ENCODE measurements around the gene TEC.
"Not testable (repeated sequence)": the region's sequence is repeated elsewhere in the genome, so short reads cannot be mapped to it uniquely, and the experiment has no call there.

Gene TEC

DNA sequence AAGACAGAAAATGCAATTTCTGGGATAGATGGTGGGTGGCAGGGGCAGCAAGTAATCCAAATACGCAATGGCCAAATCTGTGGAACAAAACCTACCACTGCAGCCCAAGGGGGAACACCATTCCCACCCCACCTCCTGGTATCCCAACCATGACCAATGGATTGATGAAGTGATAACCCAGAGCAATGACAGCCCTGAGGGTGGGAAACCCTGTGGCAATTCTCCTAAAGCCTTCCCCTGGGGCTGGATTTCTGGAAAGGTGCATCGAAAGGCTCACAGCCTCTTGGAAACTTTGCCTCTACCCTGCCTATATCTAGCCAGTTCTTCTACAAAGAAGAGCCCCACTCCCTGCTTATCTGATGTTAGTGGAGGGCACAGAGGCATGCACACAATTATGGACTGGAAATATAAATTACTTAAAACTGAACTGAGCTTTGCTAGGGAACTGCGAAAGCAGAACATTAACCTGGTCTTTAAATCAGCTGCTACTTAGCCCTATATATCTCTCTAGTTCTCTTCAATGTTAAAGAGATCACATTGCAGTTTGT is 75.6 kb downstream of the TEC start:
- DNase-seq, result no peak

DNA sequence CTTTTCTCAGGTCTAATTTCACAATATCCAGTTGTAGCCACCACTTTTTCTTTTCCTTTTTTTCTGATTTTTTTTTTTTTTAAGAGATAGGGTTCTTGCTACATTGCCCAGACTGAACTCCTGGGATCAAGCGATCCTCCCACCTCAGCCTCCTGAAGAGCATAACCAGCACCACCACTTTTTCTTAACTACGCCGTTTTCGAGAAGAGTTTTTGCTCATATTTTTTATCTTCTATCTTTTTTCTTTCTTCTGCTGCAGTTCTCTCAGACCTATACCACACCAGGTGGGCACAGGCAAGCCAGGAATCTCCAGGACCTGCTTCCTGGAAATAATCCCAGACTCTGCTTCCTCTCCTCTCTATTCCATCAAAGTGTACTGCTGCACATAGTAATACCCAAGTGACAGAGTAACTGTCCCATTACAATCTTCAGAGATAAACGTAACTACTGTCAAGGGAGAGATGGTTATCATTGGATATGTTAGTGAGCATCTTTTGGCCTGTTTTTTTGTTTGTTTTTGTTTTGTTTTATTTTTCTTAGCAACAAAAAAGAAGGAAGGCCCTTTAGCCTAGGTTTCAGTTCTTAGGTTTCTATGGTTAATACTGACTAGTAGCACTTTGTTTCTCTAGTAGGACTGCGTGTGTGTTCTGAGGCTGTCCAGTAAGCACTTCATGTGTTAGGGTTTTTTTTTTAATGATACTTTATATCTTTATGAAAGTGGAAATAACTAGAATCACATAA is 76.4 kb downstream of the TEC start:
- no peak for DNase-seq

DNA sequence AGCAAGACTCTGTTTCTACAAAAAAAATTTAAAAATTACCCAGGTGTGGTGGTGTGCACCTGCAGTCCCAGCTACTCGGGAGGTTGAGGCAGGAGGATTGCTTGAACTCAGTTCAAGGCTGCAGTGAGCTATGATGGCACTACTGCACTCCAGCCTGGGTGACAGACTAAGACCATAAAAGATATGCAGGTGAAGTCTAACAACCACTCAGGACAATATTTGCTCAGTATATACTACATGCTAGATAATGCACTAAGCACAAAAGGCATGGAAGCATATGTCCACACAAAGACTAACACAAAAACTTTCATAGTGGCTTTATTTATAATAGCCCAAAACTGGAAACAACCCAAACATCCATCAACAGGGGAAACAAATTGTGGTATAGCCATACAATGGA is 77.9 kb downstream of the TEC start:
- no peak for DNase-seq

DNA sequence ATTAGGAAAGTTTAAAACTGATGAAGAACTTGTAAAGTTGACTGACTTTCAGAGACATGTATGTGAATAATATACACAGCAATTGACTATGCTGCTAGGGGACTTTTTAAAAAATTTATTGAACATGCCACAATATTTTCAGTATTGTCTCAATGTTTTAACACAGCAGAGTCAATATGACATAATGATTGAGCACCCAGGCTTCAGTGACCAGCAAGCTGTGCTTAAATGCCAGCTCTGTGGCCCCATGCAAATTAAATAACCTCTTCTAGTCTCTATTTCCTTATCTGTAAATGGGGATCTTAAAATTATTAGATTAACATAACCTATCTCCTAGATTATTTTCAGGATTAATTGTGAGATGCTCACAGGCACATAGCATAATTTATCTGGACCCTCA is 78.8 kb downstream of the TEC start:
- no peak for DNase-seq

DNA sequence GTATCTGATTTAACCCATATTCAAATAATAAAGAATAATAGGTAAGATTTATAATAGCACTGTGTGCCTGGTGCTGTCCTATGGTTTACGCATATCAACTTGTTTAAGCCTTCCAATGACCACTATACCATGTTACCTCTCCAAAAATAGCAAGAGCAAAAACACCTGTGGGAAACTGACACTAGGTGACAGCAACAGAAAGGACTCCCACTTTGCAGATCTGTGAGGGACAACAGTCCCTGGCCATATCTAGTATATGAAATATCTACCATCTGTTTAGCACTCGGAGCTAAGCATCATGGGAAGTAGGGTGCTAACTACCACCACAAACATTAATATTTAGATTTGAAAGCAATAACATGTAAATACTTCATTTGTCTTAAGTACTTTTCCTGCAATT is 79.9 kb downstream of the TEC start:
- no peak for DNase-seq

DNA sequence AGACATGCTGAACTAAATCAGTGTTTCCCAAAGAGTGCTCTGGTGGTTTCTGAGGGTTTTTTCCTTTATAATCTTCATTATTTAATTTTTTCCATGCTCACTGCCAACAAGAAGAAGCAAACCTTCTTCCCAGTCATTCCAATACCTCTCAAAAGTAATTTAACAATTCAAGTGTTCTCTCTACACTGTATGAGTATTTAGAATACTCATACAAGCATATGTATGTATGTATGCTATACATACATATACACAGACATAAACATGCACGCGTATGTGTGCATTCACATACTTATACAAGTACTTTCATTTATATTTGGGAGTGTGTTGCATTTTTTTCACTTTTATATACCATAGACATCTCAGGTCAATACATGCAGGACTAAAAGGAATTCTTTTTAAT is 81.2 kb downstream of the TEC start:
- DNase-seq, result no peak

DNA sequence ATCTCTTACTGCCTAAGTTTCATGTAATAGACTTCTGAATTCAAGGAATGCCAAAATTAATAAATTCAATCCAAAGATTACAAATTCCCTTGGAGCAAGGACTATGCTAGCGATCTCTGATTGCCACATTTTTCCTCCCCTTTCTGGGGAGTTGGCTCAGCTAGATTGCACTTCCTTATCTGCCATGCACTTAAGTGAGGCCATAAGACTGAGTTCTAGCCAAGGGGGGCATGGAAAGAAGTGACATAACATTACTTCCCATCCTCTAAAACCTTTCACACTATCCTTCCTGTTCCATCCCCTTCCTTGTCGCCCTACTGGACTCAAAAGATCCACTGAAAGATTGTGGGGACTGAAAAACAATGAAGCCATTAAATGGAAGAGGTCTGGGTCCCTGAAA is 81.8 kb downstream of the TEC start:
- no peak for DNase-seq

DNA sequence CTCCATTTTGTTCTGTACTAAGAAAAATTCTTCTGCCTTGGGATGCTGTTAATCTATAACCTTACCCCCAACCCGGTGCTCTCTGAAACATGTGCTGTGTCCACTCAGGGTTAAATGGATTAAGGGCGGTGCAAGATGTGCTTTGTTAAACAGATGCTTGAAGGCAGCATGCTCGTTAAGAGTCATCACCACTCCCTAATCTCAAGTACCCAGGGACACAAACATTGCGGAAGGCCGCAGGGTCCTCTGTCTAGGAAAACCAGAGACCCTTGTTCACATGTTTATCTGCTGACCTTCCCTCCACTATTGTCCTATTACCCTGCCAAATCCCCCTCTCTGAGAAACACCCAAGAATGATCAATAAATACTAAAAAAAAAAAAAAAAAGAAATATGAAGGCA is 82.6 kb downstream of the TEC start:
- DNase-seq, result not testable (repeated sequence)

DNA sequence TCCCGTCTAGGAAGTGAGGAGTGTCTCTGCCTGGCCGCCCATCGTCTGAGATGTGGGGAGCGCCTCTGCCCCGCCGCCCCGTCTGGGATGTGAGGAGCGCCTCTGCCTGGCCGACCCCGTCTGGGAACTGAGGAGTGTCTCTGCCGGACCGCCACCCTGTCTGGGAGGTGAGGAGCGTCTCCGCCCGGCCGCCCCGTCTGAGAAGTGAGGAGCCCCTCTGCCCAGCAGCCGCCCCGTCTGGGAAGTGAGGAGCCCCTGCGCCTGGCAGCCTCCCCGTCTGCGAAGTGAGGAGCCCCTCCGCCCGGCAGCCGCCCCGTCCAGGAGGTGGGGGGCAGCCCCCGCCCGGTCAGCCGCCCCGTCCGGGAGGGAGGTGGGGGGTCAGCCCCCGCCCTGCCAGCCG is 83.2 kb downstream of the TEC start:
- DNase-seq, result not testable (repeated sequence)

DNA sequence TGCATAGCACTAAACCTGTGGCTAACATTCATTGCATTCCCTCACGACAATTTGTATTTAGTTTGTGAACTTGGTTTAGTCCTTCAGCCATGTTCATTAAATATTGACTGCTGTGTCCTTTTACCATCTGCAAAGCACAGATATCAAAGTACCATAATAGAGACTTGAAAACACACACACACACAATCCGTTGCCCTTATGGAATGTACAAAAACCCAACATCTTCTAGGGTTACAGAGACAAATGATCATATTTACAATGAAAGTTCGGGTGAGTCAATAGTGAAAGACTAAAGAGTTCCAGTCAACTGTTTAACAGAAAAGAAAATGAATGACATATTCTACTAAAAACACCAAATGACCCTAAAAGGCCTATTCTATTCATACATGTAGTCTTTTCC is 84.8 kb downstream of the TEC start:
- DNase-seq, result no peak

DNA sequence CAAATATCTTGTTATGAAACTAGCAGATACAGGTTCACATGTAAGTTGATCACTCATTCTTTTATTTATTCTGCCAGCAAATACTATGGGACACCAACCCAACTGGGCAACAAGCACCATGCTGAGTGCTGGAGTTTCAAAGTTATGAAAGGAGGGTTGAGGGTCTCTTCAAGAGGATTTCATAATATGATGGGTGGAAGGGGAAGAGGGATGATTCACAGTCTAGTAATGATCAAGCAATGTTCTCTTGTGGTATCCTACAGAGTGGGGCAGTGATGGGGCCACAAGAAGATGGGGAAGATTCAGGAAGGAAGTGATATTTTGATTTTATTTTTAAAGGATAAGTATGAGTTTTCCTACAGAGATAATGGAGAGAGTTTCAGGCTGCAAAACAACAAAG is 89.4 kb downstream of the TEC start:
- no peak for DNase-seq

DNA sequence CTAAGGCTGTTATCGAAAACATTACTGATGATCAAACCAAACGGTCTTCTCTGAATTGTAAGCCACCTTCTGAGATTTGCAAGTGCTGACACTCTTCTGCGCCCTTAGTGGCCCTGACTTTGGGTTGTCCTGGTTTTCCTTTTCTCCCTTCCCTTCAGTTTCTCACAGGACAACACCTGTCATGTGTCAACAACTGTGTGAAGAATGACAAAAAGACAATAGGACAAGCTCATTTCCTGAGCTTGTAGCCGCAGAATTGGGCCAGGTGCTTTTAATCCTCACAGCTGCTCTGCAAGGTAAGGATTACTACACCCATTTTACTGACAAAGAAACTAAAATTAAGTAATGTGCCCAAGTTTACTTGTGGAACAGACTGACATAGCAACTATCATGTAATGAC is 90.7 kb downstream of the TEC start:
- DNase-seq, result no peak

DNA sequence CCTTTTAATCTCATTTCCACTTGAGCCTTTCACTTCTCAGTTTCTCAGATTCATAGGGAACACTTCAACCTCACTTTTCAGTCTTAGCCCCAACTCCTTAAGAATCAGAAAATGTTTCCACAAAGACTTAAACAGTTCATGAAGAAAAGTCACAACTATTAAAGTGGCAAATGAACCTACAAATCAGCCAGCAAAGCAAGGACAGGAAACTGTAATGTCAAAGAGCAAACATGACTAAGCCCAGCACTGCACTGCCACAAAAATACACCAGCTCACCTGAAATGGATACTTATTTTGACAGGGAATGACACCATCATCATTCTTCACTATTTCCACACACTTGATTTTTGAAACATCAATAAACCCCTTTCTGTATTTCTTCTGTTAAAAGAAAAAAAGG is 93.8 kb downstream of the TEC start:
- DNase-seq, result no peak

DNA sequence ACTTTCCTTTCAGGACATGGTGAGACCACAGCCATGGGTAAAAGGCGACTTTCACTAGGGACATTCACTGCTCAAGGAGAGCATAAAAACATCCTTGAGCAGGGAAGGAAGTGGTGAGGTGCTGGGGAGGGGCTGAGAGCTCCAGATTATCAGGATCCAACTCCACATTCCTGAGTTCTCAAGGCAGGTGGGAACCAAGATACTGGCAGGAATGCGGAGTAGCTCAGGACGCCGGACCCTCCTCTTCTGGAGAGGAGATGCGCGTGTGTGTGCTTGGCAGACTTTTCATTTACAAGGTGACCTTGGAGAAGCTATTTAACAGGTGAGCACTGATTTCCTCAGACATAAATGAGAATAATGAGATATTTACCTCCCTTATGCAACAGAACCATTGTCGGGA is 94.3 kb downstream of the TEC start:
- DNase-seq, result no peak

DNA sequence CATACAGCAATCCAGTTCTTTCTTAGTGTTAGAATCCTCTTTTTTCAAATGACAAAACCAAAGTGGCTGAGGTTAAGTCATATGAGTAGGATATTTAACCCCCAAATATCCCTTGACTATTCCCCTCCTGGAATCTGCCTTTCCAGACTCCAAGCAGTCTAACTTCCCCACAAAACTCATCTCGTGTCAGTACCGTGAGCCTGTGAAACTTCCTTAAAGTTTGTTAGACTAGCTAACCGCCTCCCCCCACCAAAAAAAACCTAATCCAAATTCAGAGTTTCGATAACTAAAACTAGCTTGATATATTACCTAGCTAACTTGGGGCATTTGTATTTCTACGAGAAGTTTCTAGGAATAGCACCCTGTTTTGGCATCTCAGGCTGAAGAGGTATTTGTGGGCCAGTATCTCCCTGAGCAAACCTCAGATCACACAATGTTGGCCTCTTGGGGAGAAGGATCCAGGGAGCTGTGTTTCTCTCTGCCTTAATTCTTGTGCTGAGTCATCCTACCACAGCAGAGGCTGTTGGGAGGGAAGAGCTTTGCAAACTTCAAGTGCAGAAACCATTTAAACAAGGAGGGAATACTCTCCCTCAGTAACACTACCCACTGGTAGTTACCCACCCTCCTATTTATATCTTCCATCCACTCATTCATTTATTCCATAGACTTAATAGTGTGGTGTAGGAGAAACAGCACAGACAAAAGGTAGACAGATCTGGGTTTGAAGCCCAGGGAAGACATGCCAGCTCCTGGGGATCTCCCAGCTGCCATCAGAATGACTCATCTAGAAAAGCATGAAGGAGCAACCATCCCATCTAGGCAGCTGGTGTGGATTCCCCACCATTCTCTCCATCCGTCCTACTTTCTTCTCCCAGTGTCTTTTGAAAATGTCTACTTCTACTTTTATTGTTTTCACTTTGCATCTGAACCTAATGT is 96.3 kb downstream of the TEC start:
- no peak for DNase-seq

DNA sequence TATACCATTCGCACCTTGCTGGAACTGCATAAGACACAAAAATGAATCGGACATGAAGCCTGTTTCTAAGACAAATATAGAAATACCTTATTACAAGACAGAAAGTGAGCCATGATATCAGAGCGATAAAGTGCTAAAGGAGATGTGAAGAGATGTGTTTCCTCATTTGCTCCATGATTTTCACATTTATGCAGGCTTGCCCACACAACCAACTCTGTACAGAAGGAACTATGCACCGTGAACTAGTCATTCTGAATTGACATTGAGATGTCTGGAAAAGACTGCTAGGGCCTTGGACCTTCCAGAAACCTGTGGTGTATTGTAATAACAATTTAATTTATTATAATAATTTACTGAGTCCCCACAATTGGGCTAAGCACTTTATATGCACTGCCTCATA is 97.0 kb downstream of the TEC start:
- DNase-seq, result no peak

DNA sequence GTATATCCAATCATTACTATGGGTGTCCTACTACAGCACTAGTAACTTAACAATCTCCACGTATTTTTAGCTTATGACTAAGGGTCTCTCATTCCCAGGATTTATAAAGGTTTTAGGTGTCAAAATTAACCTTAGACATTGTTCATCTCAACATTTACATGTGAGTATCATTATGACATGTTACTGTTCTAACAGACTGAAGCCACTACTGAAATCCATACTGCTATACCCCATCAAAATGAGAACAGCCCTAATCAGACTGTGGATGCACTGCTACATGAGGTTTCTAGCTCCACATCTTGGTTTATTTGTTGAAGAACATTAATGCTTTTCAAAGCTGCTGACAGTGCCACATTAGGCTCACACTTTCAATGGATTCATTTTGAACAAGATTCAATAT is 100.0 kb downstream of the TEC start:
- DNase-seq, result no peak

DNA sequence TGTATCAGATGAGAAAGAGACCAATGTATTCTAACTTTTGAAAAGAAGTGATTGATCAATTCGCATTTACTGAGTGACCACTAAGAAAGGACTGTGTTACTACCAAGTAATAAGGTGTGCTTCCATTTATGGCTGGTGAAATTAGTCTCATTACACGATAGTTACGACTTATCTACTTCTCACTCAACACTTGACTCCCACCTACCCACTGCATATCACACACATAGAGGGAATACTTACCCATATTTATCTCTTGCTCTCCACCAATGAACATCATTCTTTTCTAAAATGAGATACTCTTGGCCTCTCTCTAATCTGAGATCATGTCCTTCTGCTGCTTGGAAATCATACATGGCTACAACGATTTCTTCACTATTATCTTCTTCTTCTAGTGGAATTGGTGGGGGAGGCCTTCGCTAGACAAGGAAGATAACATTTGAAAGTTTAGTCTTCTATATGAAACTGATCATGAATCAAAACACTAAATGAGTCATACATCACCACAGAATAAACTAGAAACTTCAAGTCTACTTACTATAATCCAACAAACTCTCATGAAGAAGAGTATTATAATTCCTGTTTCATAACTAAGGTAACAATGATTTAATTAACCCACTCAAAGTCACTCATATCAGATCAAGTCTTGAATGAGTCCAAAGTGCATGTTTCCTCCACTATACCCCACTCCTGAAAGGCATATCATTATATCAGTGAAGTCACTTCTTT is 101.9 kb downstream of the TEC start:
- DNase-seq, result no peak

DNA sequence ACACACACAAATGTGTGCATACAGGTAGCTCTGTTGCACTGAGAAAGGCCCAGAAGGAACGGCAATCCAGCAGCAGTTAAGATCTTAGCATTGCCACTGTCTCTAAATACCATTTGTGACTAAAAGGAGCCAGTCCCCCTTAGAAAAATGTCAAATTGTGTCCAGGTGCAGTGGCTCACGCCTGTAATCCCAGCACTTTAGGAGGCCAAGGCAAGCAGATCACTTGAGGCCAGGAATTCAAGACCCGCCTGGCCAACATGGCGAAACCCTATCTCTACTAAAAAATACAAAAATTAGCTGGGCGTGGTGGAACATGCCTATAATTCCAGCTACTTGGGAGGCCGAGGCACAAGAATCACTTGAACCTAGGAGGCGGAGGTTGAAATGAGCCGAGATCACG is 105.1 kb downstream of the TEC start:
- not testable (repeated sequence) for DNase-seq

DNA sequence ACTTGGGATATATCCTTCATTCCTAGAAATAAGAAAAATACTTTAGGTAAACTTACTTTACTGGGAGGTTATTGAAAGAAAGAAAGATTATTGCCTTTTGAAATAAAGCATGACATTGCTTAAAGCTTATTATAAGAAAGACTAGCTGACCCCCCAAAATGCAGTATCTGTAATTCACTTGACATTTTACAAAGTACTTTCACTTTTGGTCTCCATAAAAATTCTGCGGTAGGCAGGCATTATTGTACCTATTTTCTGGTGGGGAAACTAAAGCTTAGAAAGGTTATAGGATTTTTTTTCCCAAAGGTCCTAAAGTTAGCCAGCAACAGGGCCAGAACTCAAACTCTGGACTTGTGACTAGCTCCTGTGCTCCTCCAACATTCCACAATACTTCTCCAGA is 105.9 kb downstream of the TEC start:
- DNase-seq, result no peak

DNA sequence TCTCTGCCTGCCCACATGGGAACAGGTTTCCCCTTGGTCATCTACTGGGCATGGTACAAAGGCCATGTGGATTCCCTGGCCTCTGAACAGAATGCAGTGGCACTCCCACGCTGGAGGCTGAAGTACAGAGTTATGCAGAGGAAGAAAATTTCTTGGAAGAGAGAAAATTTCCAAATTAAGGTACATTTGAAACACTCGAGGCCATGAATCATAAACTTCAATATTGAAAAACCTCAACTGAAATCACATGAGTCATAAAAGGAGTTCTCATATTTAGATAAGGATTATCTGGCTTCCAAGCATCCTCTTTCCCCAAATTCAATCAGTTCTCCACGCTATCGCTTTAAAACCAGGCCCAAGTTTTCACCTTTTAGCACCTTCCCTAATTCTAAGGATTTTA is 107.5 kb downstream of the TEC start:
- DNase-seq, result no peak

DNA sequence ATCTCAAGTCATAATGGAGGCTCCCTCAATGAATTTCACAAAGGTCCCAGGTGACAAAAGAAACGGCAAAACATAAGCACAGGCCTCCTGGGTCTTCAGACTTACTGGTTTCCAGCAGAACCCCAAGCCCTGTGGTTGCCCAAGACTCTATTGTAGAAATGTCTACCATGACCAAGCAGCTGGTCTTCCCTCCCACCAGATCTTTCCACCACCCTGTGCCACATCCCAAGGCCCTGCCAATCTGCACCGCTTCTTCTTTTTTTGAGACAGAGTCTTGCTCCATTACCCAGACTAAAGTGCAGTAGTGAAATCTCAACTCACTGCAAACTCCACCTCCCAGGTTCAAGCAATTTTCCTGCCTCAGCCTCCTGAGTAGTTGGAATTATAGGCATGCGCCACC is 112.4 kb downstream of the TEC start:
- no peak for DNase-seq

DNA sequence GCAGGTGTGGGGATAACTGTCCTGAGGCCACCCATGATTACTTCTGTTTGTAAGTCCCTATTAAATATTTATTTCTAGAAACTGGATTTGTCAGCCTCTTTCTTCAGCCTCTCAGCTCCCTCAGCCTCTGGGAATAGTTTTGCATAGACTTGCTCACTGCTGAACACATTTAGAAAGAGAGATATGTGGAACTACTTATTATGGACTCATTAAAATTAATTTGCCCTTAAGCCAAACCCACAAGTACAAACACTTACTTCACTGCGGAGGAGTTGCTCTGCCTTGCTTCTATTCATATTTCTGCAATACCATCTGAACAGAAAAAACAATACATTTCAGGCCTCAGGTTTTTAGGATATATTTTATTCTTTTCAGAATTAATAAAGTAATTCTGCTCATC is 113.2 kb downstream of the TEC start:
- no peak for DNase-seq
